Measurements from ENCODE around the gene GPR107.

Gene GPR107

DNA sequence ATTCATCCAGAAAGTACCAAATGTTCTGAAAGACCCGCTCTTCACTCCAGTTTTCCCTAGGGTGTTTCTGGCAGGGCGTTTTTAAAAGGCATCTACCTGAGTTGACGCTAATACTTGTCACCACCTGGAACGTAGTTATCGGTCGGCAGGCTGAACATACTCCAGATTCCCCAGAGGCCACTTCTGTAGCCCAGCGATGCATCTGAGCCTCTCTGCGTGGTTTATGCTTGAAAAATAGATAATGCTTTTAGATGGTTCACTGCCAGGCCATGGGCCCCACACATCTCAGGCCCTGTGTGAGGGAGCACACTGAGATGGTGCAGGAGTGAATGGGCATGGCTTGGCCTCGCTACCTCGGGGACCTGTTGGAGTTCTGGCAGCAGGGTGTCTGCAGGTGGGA lies 85.5 kb downstream of the GPR107 start:
- no peak overlapping the region for H3K27ac ChIP-seq
- H3K36me3 ChIP-seq (ENCODE audit: insufficient read depth), result no peaks in the 10 kb centered on the region
- no peak overlapping the region for H3K4me2 ChIP-seq
- no peaks in the 10 kb centered on the region for H4K20me1 ChIP-seq (ENCODE audit: insufficient read depth)
- no peak overlapping the region for H3K9ac ChIP-seq
- TF ChIP-seq, protein P1, sequence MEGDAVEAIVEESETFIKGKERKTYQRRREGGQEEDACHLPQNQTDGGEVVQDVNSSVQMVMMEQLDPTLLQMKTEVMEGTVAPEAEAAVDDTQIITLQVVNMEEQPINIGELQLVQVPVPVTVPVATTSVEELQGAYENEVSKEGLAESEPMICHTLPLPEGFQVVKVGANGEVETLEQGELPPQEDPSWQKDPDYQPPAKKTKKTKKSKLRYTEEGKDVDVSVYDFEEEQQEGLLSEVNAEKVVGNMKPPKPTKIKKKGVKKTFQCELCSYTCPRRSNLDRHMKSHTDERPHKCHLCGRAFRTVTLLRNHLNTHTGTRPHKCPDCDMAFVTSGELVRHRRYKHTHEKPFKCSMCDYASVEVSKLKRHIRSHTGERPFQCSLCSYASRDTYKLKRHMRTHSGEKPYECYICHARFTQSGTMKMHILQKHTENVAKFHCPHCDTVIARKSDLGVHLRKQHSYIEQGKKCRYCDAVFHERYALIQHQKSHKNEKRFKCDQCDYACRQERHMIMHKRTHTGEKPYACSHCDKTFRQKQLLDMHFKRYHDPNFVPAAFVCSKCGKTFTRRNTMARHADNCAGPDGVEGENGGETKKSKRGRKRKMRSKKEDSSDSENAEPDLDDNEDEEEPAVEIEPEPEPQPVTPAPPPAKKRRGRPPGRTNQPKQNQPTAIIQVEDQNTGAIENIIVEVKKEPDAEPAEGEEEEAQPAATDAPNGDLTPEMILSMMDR (conservative IDR thresholded peaks at IDR 0.05; ENCODE audit: low read depth, low read length), result no peak
- H3K27me3 ChIP-seq (ENCODE audit: insufficient read depth, low read depth), result no peaks in the 10 kb centered on the region; the same call in 1 of the 2 replicates
- H3K79me2 ChIP-seq (ENCODE audit: insufficient read depth, low read depth), result no peaks in the 10 kb centered on the region
- no peaks in the 10 kb centered on the region for H3K4me1 ChIP-seq (ENCODE audit: low read depth, poor library complexity, severe bottlenecking)
- no peak overlapping the region for H3K4me3 ChIP-seq (IDR thresholded peaks at IDR 0.05; ENCODE audit: insufficient read depth, low read depth, low read length)
- H2AFZ ChIP-seq (ENCODE audit: low read depth), result no peak overlapping the region

DNA sequence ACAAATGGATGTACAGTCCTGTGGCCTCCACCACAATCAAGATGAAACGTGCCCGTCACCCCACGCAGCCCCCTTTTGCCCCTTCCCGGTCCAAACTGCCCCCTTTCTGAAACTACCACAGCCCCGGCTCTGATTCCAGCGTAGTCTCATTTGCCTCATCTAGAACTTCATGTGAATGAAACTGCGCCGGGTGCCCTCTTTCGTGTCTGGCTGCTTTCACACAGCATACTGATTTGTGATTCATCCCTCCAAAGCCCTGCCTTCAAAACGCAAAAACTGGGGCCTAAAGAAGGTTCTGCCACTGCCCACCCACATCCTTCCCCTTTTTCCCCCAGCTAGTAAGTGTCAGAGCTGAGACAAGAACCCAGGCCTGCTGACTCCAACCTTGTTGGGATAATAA lies 87.0 kb downstream of the GPR107 start:
- Histone ChIP-seq H3K79me2 (ENCODE audit: insufficient read depth, low read depth) (no peaks in the 10 kb centered on the region), H3K9ac (no peak overlapping the region), H3K27ac (no peak overlapping the region), H3K4me2 (no peak overlapping the region), H3K36me3 (ENCODE audit: insufficient read depth) (no peaks in the 10 kb centered on the region), H2AFZ (ENCODE audit: low read depth) (no peak overlapping the region), H3K4me3 (IDR thresholded peaks at IDR 0.05; ENCODE audit: insufficient read depth, low read depth, low read length) (no peak overlapping the region), H4K20me1 (ENCODE audit: insufficient read depth) (no peaks in the 10 kb centered on the region), H3K27me3 (ENCODE audit: insufficient read depth, low read depth) (no peaks in the 10 kb centered on the region; the same call in 1 of the 2 replicates), H3K4me1 (ENCODE audit: low read depth, poor library complexity, severe bottlenecking) (no peaks in the 10 kb centered on the region)
- TF ChIP-seq, protein P1 (conservative IDR thresholded peaks at IDR 0.05; ENCODE audit: low read depth, low read length), result no peak

DNA sequence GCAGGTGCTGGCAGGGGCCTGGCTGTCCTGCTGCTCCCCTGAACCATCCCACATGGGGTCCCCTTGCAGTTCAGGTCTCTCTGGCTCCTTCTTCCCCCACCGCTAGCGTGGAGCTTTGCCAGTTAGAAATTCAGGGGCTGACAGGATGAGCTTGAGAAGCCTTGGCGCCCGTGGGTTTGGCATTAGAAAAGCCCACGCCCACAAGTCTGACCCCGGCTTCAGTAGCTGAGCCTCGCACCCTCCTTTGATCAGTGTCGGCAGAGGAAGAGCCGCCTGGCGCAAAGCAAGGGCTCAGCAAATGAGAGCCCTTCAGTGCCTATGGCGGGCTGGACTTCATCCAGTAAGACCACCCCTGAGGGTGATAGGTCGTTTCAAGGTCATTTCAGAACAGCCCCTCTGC lies 88.3 kb downstream of the GPR107 start:
- no peak overlapping the region for H2AFZ ChIP-seq (ENCODE audit: low read depth)
- TF ChIP-seq, protein P1 (conservative IDR thresholded peaks at IDR 0.05; ENCODE audit: low read depth, low read length), result no peak
- no peaks in the 10 kb centered on the region for H4K20me1 ChIP-seq (ENCODE audit: insufficient read depth)
- H3K27ac ChIP-seq, result no peak overlapping the region
- no peak overlapping the region for H3K4me3 ChIP-seq (IDR thresholded peaks at IDR 0.05; ENCODE audit: insufficient read depth, low read depth, low read length)
- no peak overlapping the region for H3K4me2 ChIP-seq
- no peak overlapping the region for H3K9ac ChIP-seq
- no peaks in the 10 kb centered on the region for H3K4me1 ChIP-seq (ENCODE audit: low read depth, poor library complexity, severe bottlenecking)
- H3K79me2 ChIP-seq (ENCODE audit: insufficient read depth, low read depth), result no peaks in the 10 kb centered on the region
- no peaks in the 10 kb centered on the region for H3K36me3 ChIP-seq (ENCODE audit: insufficient read depth)
- H3K27me3 ChIP-seq (ENCODE audit: insufficient read depth, low read depth), result peaks cover 3% of the 10 kb centered on the region; the same call in 1 of the 2 replicates

DNA sequence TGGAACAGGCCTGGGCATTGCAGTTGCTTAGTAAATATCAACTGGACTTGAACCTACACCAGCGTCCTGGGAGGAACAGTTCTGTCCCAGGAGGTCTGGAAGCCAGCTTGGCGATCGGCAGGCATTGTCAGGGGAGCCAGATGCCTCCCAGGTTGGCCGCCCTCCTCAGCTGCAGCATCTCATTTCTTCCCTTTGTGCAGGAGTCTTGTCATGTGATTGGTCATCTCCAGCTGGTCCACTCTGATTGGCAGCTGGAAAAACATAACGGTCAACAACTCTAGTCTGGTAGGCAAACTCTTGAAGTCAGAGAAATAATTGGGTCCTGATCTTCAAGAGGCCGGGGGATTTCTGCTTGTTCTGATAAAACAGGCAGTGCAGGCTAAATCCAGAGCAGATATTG lies 88.9 kb downstream of the GPR107 start:
- H4K20me1 ChIP-seq (ENCODE audit: insufficient read depth), result no peaks in the 10 kb centered on the region
- no peak overlapping the region for H3K4me2 ChIP-seq
- no peak overlapping the region for H3K27ac ChIP-seq
- H2AFZ ChIP-seq (ENCODE audit: low read depth), result no peak overlapping the region
- H3K36me3 ChIP-seq (ENCODE audit: insufficient read depth), result no peaks in the 10 kb centered on the region
- H3K9ac ChIP-seq, result no peak overlapping the region
- no peak overlapping the region for H3K4me3 ChIP-seq (IDR thresholded peaks at IDR 0.05; ENCODE audit: insufficient read depth, low read depth, low read length)
- TF ChIP-seq, protein P1 (conservative IDR thresholded peaks at IDR 0.05; ENCODE audit: low read depth, low read length), result no peak
- H3K79me2 ChIP-seq (ENCODE audit: insufficient read depth, low read depth), result no peaks in the 10 kb centered on the region
- peaks cover 3% of the 10 kb centered on the region; the same call in 1 of the 2 replicates for H3K27me3 ChIP-seq (ENCODE audit: insufficient read depth, low read depth)
- H3K4me1 ChIP-seq (ENCODE audit: low read depth, poor library complexity, severe bottlenecking), result no peaks in the 10 kb centered on the region

Measured in KMS-11 (cell line).